ENCODE data around the gene IFT80. TPM values are rescaled to one million over a fixed set of nuclear protein-coding genes. Genes with fewer than 3 reads are reported as not detected.

IFT80 gene
- total RNA-seq, 2 donors from 2014 or later: 44.1 to 61.4 TPM

GRCh38 chr3:160291290-160291908, 107.6 kb downstream of the IFT80 start:
- DNase-seq (ENCODE audit: low spot score): no peak
- no peak overlapping the region for H3K4me3 ChIP-seq
- ATAC-seq (ENCODE audit: insufficient number of reproducible peaks, low FRiP score, low read depth): no peak
- TF ChIP-seq, protein P1, sequence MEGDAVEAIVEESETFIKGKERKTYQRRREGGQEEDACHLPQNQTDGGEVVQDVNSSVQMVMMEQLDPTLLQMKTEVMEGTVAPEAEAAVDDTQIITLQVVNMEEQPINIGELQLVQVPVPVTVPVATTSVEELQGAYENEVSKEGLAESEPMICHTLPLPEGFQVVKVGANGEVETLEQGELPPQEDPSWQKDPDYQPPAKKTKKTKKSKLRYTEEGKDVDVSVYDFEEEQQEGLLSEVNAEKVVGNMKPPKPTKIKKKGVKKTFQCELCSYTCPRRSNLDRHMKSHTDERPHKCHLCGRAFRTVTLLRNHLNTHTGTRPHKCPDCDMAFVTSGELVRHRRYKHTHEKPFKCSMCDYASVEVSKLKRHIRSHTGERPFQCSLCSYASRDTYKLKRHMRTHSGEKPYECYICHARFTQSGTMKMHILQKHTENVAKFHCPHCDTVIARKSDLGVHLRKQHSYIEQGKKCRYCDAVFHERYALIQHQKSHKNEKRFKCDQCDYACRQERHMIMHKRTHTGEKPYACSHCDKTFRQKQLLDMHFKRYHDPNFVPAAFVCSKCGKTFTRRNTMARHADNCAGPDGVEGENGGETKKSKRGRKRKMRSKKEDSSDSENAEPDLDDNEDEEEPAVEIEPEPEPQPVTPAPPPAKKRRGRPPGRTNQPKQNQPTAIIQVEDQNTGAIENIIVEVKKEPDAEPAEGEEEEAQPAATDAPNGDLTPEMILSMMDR (IDR thresholded peaks at IDR 0.05): no peak
- no peaks in the 10 kb centered on the region for H3K9me3 ChIP-seq
- peaks cover 1% of the 10 kb centered on the region for H3K36me3 ChIP-seq
- no peaks in the 10 kb centered on the region for H3K27me3 ChIP-seq (replicated peaks; ENCODE audit: insufficient read depth)
- no peak overlapping the region for H3K27ac ChIP-seq
- H3K4me1 ChIP-seq (ENCODE audit: control insufficient read depth in 1 of 2, low read depth in 2 of 2): no peaks in the 10 kb centered on the region

- TF ChIP-seq, protein P1 (IDR thresholded peaks at IDR 0.05): no peak
- no peaks in the 10 kb centered on the region for H3K4me1 ChIP-seq (ENCODE audit: control insufficient read depth in 1 of 2, low read depth in 2 of 2)
- no peak overlapping the region for H3K27ac ChIP-seq
- H3K9me3 ChIP-seq: no peaks in the 10 kb centered on the region
- H3K27me3 ChIP-seq (replicated peaks; ENCODE audit: insufficient read depth): no peaks in the 10 kb centered on the region
- H3K4me3 ChIP-seq: no peak overlapping the region
- DNase-seq (ENCODE audit: low spot score) (no peak), ATAC-seq (ENCODE audit: insufficient number of reproducible peaks, low FRiP score, low read depth) (no peak)
- H3K36me3 ChIP-seq: peaks cover 3% of the 10 kb centered on the region
Observed at GRCh38 chr3:160287666-160288065, 111.4 kb downstream of the IFT80 start.

- H3K4me1 ChIP-seq (ENCODE audit: control insufficient read depth in 1 of 2, low read depth in 2 of 2): no peaks in the 10 kb centered on the region
- peaks cover 7% of the 10 kb centered on the region for H3K36me3 ChIP-seq
- no peak overlapping the region for H3K4me3 ChIP-seq
- ATAC-seq (ENCODE audit: insufficient number of reproducible peaks, low FRiP score, low read depth) (no peak), DNase-seq (ENCODE audit: low spot score) (no peak)
- no peaks in the 10 kb centered on the region for H3K27me3 ChIP-seq (replicated peaks; ENCODE audit: insufficient read depth)
- TF ChIP-seq, protein P1 (IDR thresholded peaks at IDR 0.05): no peak
- no peak overlapping the region for H3K27ac ChIP-seq
- no peaks in the 10 kb centered on the region for H3K9me3 ChIP-seq
Observed at GRCh38 chr3:160286231-160286630, 112.8 kb downstream of the IFT80 start.

DNA sequence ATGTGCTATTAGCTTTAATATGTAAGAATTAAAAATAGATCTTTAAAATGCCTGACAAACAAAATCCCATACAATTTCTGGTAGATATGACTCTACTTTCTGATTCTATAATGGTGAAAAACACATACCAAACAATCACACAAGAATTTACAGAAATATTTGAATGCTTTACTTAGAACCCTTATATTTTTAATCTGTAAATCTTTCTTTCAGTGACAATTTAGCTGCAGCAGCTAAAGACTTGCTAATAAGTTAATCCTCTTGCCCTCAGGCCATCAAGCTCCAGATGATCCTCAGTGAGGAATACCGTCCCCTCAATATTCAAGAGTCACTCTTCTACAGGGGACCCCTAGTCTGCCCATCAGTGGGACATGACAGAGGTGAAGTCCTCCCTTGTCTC, 118.2 kb downstream of the IFT80 start:
- Histone ChIP-seq H3K4me1 (ENCODE audit: control insufficient read depth in 1 of 2, low read depth in 2 of 2) (no peaks in the 10 kb centered on the region), H3K4me3 (no peak overlapping the region), H3K9me3 (no peaks in the 10 kb centered on the region), H3K27me3 (replicated peaks; ENCODE audit: insufficient read depth) (no peaks in the 10 kb centered on the region), H3K36me3 (peaks cover 4% of the 10 kb centered on the region), H3K27ac (no peak overlapping the region)
- no peak for DNase-seq (ENCODE audit: low spot score)
- ATAC-seq (ENCODE audit: insufficient number of reproducible peaks, low FRiP score, low read depth): no peak
- TF ChIP-seq, protein P1 (IDR thresholded peaks at IDR 0.05): no peak

DNA sequence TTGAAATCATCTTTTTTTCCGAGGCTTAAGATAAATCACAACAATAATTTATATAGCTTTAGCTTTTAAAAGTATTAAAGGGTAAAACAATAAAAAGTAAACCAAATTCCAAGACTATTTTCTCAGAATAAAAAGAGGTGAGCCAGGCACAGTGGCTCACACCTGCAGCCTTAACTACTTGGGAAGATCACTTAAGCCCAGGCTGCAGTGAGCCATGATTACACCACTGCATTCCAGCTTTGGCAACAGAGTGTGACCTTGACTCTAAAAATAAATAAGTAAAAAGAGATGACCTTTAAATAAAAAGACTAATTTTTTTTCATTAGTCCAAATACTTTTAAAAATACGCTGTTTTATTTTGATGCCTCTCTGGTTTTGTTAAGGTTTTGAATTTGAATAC, 119.4 kb downstream of the IFT80 start:
- Histone ChIP-seq H3K4me1 (ENCODE audit: control insufficient read depth in 1 of 2, low read depth in 2 of 2) (no peaks in the 10 kb centered on the region), H3K27me3 (replicated peaks; ENCODE audit: insufficient read depth) (no peaks in the 10 kb centered on the region), H3K4me3 (no peak overlapping the region), H3K27ac (no peak overlapping the region), H3K9me3 (no peaks in the 10 kb centered on the region), H3K36me3 (peaks cover 4% of the 10 kb centered on the region)
- ATAC-seq (ENCODE audit: insufficient number of reproducible peaks, low FRiP score, low read depth) (no peak), DNase-seq (ENCODE audit: low spot score) (no peak)
- TF ChIP-seq, protein P1 (IDR thresholded peaks at IDR 0.05): no peak
